22Rv1 (cell line): ENCODE data around the gene ATP8A1.

ENCODE experiments used
- H3K27ac ChIP-seq: fragments of 450-650 bp; 2 replicates; pipeline ENCODE4 v1.5.1; 2017
- ZFX ChIP-seq: fragments of 450-650 bp; IDR thresholded peaks from 2 replicates; pipeline ENCODE4 v1.6.1; 2017; ENCODE audit warnings: antibody characterized with exemption, borderline replicate concordance
- TF ChIP-seq, protein P1 (sequence below): fragments of 450-650 bp; IDR thresholded peaks from 2 replicates; pipeline ENCODE4 v1.5.1; 2017; ENCODE audit warnings: mild to moderate bottlenecking

The ATP8A1 gene

DNA sequence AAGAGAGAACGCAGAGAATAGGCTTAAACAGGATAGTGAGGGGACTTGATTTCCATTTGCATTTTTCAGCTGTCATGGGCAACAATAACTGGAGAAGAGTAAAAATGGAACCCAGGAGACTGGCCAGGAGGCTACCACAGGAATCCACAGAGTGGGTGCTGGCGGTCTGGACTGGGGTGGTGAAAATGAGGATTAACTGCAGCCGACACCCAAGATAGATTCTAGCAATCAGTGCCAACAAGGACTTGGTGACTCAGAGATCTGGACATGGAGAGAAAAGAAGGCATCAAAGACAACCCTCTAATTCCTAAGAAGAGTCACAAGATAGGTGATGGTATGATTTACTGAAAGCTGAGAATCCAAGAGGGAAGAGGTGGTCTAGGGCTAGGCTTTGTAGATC is 102.8 kb downstream of the ATP8A1 start:
- TF ChIP-seq, protein P1, sequence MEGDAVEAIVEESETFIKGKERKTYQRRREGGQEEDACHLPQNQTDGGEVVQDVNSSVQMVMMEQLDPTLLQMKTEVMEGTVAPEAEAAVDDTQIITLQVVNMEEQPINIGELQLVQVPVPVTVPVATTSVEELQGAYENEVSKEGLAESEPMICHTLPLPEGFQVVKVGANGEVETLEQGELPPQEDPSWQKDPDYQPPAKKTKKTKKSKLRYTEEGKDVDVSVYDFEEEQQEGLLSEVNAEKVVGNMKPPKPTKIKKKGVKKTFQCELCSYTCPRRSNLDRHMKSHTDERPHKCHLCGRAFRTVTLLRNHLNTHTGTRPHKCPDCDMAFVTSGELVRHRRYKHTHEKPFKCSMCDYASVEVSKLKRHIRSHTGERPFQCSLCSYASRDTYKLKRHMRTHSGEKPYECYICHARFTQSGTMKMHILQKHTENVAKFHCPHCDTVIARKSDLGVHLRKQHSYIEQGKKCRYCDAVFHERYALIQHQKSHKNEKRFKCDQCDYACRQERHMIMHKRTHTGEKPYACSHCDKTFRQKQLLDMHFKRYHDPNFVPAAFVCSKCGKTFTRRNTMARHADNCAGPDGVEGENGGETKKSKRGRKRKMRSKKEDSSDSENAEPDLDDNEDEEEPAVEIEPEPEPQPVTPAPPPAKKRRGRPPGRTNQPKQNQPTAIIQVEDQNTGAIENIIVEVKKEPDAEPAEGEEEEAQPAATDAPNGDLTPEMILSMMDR, result no peak
- TF ChIP-seq ZFX, result no peak
- no peak overlapping the region for H3K27ac ChIP-seq

DNA sequence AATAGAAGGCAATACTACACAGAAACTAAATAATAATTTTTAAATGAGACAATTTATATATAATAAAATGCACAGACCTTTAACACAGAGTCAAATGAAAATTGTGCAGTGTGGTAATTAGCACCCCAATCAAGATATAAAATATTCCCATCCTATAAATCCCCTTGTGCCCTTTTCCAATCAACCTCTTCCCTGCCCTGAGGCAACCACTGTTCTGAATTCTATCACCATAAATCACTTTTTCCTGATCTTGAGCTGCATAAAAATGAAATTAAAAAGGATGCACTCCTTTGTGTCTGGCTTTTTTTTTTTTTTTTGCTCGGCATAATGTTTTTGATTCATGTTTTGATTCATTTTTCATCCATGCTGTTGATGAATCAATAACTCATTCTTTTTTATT is 107.0 kb downstream of the ATP8A1 start:
- no peak overlapping the region for H3K27ac ChIP-seq
- TF ChIP-seq, protein P1, result no peak
- no peak for TF ChIP-seq ZFX

DNA sequence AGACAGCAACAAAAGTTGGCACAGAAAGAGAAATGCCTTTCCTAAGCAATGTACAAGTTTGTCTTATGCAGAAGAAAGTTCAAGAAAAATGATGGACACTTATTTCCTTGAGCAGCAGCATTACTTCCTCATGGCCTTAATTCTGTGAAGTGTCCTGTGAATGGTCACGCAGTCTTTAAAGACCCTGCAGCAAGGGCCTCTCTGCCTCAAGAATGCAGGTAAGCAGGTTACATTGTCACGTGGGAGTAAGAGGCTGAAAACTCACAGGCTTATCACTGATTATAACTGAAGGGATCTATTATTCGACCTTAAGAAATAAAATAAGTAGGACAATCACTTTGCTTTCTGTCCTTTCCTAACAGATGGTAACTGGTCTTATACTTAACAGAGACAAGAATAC is 109.1 kb downstream of the ATP8A1 start:
- TF ChIP-seq, protein P1, result no peak
- TF ChIP-seq ZFX, result no peak
- H3K27ac ChIP-seq, result no peak overlapping the region

DNA sequence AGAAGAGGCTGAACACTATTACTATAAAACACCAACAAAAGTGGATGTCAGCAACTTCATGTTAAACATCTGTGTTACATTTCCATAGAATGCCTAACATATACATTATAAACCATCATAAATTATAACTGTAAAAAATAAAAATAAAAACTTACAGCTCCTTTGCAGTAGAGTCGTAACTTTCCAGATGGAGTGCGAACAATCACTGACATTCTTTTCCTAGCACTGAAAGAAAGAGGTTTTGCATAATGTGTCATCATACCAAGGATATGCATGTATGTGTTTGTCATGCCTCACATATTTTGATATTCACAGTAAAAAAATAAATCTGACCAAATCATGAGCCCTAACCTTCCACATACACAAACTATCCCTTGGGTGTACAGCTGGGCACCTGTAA is 113.1 kb downstream of the ATP8A1 start:
- no peak overlapping the region for H3K27ac ChIP-seq
- TF ChIP-seq, protein P1, result no peak
- TF ChIP-seq ZFX, result no peak

DNA sequence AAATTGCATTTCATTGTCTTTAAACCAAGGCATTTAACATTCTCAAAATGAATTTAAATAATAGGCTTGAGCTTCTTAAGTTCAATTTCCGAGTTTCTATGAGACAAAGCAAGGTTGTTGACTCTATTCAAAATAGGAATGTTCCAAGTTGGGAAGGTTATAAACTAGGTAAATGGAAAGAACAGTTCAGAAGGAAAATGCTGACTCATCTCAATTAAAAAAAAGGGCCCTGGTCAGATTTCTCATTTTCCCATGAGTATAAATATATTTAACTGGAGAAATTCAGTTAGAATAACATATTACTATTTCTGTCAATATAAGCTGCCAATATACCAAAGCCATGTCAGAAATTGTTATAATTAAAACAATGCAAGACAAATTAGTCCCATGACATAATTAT is 113.8 kb downstream of the ATP8A1 start:
- no peak for TF ChIP-seq ZFX
- TF ChIP-seq, protein P1, result no peak
- H3K27ac ChIP-seq, result no peak overlapping the region

DNA sequence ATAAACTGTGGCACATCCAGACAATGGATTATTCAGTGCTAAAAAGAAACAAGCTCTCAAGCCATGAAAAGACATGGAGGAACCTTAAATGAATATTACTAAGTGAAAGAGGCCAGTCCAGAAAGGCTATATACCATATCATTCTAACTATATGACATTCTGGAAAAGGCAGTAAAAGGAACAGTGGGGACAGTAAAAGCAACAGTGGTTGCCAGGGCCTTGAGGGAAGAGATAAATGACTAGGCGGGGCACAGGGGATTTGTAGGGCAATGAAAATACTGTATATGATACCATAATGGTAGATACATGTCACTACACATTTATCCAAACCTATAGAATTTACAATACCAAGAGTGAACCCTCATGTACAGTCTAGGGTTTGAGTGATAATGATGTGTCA is 115.3 kb downstream of the ATP8A1 start:
- no peak overlapping the region for H3K27ac ChIP-seq
- TF ChIP-seq, protein P1, result no peak

DNA sequence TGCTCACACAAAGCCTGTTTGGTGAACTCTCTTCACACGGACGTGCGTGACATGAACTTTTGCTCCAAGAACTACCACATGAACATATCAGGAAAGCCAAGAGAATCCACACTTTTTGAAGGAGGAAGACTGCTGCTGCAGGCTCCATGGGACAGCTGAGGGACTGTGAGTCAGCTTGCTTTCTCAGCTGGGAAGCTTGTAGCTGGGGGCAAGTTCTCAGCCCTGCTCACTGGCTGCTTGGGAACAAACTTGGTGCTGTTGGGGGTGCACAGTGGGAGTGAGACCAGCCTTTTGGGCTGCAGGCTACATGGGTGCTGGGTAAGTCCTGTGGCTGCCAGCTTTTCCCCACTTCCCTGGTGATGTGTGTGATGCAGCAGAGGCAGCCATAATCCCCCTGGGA is 123.9 kb downstream of the ATP8A1 start:
- TF ChIP-seq, protein P1, result no peak
- TF ChIP-seq ZFX, result no peak
- H3K27ac ChIP-seq, result no peak overlapping the region
